GM21423 (cell line): ENCODE measurements around the gene ZC3H7B.

Experiments used
- ATAC-seq: cut with Tn5 transposase; IDR thresholded peaks from one replicate; pipeline ENCODE4 v1.9.1; 2021; ENCODE audit warnings: mild to moderate bottlenecking, moderate library complexity; ENCODE audit not compliant: unreplicated experiment

ZC3H7B gene

DNA sequence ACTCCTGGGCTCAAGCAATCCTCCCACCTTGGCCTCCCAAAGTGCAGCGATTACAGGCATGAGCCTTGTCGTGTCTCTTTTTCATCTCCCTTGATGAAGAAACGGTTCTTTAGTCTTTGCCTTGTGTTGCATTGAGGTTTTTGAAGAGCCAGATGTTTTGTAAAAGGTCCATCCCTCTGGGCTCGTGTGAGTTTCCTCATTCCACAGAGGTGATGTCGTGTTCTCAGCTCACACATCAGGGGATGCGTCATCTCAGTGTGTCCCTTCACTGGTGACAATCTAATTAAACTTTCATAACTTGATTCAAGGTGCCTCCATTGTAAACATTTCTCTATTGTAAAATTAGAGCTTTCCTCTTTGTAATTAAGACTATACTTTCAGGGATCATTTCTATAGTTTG lies 50.7 kb downstream of the ZC3H7B start:
- no peak for ATAC-seq

- no peak for ATAC-seq
Measured at GRCh38 chr22:41353862-41354575, 52.7 kb downstream of the ZC3H7B start.

DNA sequence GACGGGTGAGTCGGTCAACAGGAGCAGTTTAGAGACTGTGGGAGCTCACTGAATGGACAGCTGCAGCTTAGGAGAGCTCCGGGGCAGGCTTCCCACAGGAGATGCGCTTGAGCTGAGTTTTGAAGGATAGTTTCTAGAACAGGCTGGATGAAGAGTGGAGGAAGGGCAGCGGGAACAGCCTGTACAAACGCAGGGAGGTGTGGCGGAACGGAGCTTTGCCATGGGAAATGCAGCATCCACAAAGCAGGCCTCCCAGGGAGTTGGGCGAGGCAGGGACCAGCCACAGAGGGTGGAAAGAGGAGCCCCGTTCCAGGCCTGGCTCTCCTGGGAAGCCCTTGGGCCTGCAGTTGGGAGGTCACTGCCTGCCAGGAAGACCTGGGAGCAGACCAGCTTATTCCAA lies 53.7 kb downstream of the ZC3H7B start:
- ATAC-seq: no peak

- ATAC-seq: no peak
Measured at GRCh38 chr22:41355895-41356294, 54.6 kb downstream of the ZC3H7B start.

- ATAC-seq: no peak
Measured at GRCh38 chr22:41356430-41357028, 55.2 kb downstream of the ZC3H7B start.

DNA sequence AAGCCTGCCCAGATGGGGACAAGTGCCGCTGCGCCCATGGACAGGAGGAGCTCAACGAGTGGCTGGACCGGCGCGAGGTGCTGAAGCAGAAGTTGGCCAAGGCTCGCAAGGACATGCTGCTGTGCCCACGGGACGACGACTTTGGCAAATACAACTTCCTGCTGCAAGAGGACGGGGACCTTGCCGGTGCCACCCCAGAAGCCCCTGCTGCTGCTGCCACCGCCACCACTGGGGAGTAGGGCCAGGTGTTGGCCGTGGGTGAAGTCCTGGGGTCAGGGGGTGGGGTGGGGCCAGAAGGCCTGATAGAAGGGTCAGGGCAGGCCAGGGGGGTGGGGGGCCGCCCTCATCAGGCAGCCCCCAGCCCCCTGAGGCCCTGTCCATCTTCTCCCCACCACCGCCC lies 55.9 kb downstream of the ZC3H7B start:
- ATAC-seq: no peak

GRCh38 chr22:41358927-41359326 lies 57.6 kb downstream of the ZC3H7B start:
- no peak for ATAC-seq

- no peak for ATAC-seq
Measured at GRCh38 chr22:41359376-41359775, 58.1 kb downstream of the ZC3H7B start.

- no peak for ATAC-seq
Measured at GRCh38 chr22:41360126-41360525, 58.8 kb downstream of the ZC3H7B start.

DNA sequence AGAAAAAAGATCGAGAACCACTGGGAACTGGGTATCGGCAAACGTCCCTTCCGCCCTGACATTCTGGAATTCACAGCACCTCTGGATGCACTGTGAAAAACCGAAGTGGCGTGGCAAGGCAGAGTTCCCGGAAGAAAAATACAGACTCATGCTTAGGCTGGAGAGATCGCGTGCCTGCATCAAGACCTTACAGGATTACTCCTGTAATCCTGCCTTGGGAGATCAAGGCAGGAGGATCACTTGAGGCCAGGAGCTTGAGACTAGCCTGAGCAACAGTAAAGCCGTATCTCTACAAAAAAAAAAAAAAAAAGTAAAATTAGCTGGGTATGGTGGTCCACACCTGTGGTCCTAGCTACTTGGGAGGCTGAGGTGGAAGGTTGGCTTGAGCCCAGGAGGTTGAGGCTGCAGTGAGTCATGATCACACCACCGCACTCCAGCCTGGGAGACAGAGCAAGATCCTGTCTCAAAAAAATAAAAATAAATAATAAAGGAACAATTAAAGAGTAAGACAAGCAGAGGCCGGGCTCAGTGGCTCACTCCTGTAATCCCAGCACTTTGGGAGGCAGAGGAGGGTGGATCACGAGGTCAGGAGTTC lies 60.5 kb downstream of the ZC3H7B start:
- no peak for ATAC-seq

DNA sequence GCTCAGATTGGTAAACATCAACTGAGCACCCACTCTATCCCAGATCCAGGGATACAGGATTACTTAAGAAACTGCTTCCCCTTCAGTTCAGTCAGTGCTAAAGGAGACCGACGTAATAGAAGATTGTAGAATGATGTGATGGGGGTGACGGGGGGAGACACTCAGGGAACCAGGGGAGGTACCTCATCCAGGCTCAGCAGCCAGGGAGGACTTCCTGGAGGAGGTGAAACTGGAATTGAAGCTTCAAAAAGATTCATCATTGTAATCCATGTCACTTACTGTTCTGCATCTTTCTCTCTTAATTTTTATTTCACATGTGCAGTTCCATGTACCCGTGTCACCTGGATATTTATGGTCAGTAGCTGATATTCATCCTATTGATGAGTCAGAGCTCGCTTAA lies 61.3 kb downstream of the ZC3H7B start:
- ATAC-seq: no peak

DNA sequence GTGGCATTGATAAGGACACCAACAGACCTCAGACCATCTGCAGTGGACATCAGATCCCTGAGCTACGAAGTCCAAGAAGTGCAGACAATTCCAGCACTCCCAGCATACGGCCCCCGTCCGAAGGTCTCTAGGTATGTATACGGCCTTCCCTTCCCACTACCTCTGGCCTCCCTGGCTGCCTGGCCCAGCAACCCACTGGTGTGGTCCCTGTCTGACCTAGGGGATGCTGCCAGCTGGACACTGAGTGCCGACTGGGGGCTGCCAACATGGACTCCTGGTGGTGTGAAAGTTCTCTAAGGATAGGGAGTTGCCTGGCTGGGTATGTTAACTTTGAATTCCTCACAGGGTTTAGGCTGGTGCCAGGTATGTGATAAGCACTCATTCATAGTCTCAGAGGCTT lies 62.9 kb downstream of the ZC3H7B start:
- ATAC-seq: no peak

DNA sequence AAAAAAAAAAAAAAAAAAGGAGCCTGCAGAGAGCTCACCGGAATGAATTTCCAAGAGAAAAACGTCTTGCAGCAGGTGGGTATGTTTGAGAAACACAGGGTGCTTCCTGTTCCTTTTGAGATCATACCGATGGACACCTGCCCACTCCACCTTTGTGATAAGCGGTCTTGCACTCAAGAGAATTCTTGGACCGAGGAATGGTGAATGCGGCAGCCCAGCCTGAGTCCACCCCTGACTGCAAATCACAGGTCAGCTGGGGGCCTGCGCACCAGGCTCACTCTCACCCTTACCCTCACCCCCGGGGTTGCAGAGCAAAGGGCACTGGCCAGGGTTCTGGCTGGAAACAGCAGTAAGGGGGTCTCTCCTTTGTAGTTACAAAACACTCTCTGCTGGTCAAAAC lies 63.6 kb downstream of the ZC3H7B start:
- ATAC-seq: no peak

DNA sequence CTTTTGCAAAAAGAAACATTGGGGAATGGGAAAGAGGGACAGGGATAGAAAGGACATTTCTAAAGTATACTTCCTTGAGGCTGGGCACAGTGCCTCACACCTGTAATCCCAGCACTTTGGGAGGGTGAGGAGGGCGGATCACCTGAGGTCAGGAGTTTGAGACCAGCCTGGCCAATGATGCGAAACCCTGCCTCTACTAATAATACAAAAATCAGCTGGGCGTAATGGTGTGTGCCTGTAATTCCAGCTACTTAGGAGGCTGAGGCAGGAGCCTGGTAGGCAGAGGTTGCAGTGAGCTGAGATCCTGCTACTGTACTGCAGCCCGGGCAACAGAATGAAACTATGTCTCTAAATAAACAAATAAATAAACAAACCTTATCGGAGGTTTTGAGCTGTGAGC lies 64.1 kb downstream of the ZC3H7B start:
- ATAC-seq: no peak

DNA sequence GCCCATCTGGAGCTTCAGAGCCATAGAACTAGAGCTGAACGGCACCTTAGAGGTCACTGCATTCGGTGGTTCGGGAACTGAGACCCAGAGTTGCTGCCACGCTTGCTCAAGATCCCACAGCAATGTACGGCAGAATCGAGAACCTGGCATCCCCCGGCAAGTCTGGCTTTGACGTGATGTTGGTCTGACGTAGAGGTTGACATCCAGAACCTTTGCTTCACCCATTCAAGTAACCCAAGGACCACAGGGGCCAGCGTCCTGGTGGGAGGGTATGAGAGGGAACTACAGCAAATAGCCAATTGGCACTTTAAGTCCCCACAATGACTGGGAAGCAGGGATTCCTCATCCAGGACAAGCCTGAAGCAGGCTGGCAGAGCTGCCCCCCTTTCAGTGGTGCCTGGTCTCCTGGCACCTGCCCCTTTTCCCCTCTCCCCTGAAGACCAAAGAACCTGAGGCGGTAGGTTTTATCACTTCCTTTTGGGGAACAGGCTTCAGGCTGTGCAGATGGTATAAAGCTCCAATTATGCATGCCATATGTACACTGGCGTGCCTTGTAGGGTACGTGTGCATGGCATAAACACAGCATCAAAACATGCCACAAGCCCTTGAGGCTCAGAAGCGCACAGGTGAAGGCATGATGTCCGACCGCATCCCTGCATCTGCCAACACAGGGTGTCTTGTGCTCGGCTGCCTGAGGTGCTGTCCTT lies 65.2 kb downstream of the ZC3H7B start:
- no peak for ATAC-seq

- ATAC-seq: no peak
Measured at GRCh38 chr22:41367039-41367679, 65.8 kb downstream of the ZC3H7B start.

- ATAC-seq: no peak
Measured at GRCh38 chr22:41367680-41368542, 66.6 kb downstream of the ZC3H7B start.

DNA sequence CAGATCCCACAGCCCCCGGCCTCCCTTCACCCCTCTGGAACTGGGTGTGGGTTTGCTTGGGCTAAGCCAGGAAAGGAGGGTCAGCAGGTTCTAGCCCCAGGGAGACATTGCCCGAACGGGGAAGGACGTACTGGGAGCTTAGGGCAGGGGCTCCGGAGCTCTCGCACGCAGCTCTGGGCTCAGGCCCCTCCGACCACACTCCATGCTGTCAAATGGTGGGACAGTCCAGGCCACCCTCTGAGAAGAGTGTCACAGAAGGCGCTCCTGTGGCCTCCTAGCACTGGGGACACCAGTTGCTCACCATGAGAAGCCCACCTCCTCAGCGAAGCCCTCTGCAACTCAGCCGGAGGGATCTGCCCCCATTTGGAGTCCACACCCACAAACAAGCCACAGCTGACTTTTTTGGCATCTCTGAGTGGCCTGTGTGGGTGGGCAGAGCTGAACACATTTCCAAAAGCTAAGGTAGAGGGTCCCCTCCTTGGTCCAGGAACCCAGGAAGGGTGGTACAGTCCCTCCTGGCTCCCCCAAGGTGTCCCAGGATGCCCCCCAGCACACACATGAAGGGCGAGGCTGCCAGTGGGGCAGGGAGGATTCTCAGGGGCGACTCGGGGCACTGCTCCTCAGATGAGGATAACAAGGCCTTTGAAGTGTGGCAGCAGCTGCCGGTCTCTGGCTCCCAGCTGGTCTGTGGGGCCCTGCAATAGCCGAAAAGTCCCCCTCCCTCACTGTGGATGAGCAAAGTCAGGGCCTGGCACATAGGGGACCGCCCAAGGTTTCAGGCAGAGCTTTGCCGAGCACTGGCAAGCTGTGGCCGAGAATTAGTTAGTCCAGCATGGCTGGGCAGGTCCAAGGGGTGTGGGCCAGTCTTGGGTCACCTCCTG lies 67.5 kb downstream of the ZC3H7B start:
- no peak for ATAC-seq

DNA sequence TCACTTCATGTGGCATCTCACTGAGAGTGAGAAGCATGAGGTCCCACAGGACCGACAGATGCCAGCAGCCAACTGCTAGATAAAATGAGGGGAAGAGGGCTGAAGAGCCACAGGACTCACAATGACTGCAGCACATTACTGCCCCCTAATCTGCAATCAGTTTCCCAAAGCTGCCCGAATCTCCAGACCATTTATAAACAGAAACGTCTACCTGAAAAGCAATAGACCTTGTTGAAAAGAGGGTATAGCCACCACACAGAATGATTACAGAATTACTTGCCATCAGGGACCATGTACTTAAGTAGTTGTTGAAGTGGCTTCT lies 68.1 kb downstream of the ZC3H7B start:
- ATAC-seq: no peak

- ATAC-seq: no peak
Measured at GRCh38 chr22:41369837-41370236, 68.5 kb downstream of the ZC3H7B start.
